Astrocyte (in vitro differentiated cells and primary cell): ENCODE results near the gene IL4R. TPM values are rescaled to one million over a fixed set of nuclear protein-coding genes. Genes with fewer than 3 reads are reported as not detected.

Experiments
- DNase-seq: peaks from one replicate; pipeline ENCODE4 v3.0.0-alpha.2; 2010; ENCODE audit warnings: low read depth
- FAIRE-seq: peaks from 2 replicates; lab custom pipeline; 2011; peaks lifted over from hg19 to GRCh38; lab: Jason Lieb, UNC
- H2AFZ ChIP-seq: 2 replicates; pipeline ENCODE4 v1.6.0; 2012; ENCODE audit warnings: low read depth, low read length, inconsistent platforms
- H3K27ac ChIP-seq: 2 replicates; pipeline ENCODE4 v1.5.1; 2011; ENCODE audit warnings: low read depth, low read length, inconsistent platforms
- H3K27me3 ChIP-seq: 2 replicates; pipeline ENCODE4 v1.6.0; 2011; ENCODE audit warnings: low read length, inconsistent platforms; ENCODE audit not compliant: insufficient read depth
- H3K36me3 ChIP-seq: 2 replicates; pipeline ENCODE4 v1.5.1; 2011; ENCODE audit warnings: low read length, inconsistent platforms; ENCODE audit not compliant: insufficient read depth
- H3K4me1 ChIP-seq: 2 replicates; pipeline ENCODE4 v1.5.1; 2011; ENCODE audit warnings: low read length, inconsistent platforms; ENCODE audit not compliant: insufficient read depth
- H3K4me2 ChIP-seq: 2 replicates; pipeline ENCODE4 v1.6.0; 2012; ENCODE audit warnings: low read length, inconsistent platforms
- H3K4me3 ChIP-seq: 2 replicates; pipeline ENCODE4 v1.5.1; 2011; ENCODE audit warnings: low read depth, mild to moderate bottlenecking, low read length, inconsistent platforms; ENCODE audit not compliant: insufficient read depth
- H3K79me2 ChIP-seq: 2 replicates; pipeline ENCODE4 v1.6.0; 2012; ENCODE audit warnings: mild to moderate bottlenecking, low read length, inconsistent platforms; ENCODE audit not compliant: insufficient read depth
- H3K9ac ChIP-seq: 2 replicates; pipeline ENCODE4 v1.6.0; 2012; ENCODE audit warnings: mild to moderate bottlenecking, low read length, inconsistent platforms
- H3K9me3 ChIP-seq: 2 replicates; pipeline ENCODE4 v1.5.1; 2012; ENCODE audit warnings: low read depth, mild to moderate bottlenecking, low read length, inconsistent platforms; ENCODE audit not compliant: insufficient read depth
- H4K20me1 ChIP-seq: 2 replicates; pipeline ENCODE4 v1.6.0; 2012; ENCODE audit warnings: low read length, inconsistent platforms; ENCODE audit not compliant: insufficient read depth
- H3K27ac Mint-ChIP-seq: one replicate; pipeline ENCODE4 v1.8.0; 2021; ENCODE audit warnings: mild to moderate bottlenecking, mixed read lengths; ENCODE audit not compliant: unreplicated experiment
- H3K27me3 Mint-ChIP-seq: one replicate; pipeline ENCODE4 v1.8.0; 2021; ENCODE audit warnings: low read depth, mixed read lengths; ENCODE audit not compliant: unreplicated experiment
- H3K36me3 Mint-ChIP-seq: one replicate; pipeline ENCODE4 v1.8.0; 2021; ENCODE audit warnings: low read depth, mixed read lengths; ENCODE audit not compliant: unreplicated experiment
- H3K4me1 Mint-ChIP-seq: one replicate; pipeline ENCODE4 v1.8.0; 2021; ENCODE audit warnings: low read depth, mixed read lengths; ENCODE audit not compliant: unreplicated experiment
- H3K4me3 Mint-ChIP-seq: one replicate; pipeline ENCODE4 v1.8.0; 2021; ENCODE audit warnings: mild to moderate bottlenecking, moderate library complexity, mixed read lengths; ENCODE audit not compliant: unreplicated experiment
- H3K9me3 Mint-ChIP-seq: one replicate; pipeline ENCODE4 v1.8.0; 2021; ENCODE audit warnings: mild to moderate bottlenecking, mixed read lengths; ENCODE audit not compliant: unreplicated experiment
- CTCF ChIP-seq: IDR thresholded peaks from 2 replicates; pipeline ENCODE4 v1.5.1; 2011; ENCODE audit warnings: low read depth, mild to moderate bottlenecking, inconsistent platforms, low read length, moderate library complexity; ENCODE audit not compliant: insufficient read depth
- EZH2 ChIP-seq: IDR thresholded peaks from 2 replicates; pipeline ENCODE4 v1.6.1; 2012; ENCODE audit warnings: mild to moderate bottlenecking, low read length, inconsistent platforms; ENCODE audit not compliant: insufficient read depth
- total RNA-seq: library from RNA; stranded (reverse); gene quantifications from 2 replicates; pipeline ENCODE4 v1.2.1, GENCODE V29; 2021

IL4R gene
- total RNA-seq, 1 donor from 2014 or later = 17.5 TPM

GRCh38 chr16:27317738-27318391 is 4.1 kb downstream of the IL4R start:
- H3K4me2 ChIP-seq = peak overlapping the region; percentile 24
- H3K9me3 ChIP-seq = no peaks in the 10 kb centered on the region
- no peaks in the 10 kb centered on the region for H3K27me3 ChIP-seq
- TF ChIP-seq EZH2 (no peak), CTCF (no peak)
- no peak for DNase-seq
- peaks cover 85% of the 10 kb centered on the region for H3K79me2 ChIP-seq
- no peaks in the 10 kb centered on the region for H3K27me3 Mint-ChIP-seq
- no peak overlapping the region for H3K4me3 ChIP-seq
- H3K27ac Mint-ChIP-seq = no peak overlapping the region
- H3K9me3 Mint-ChIP-seq = peaks cover 2% of the 10 kb centered on the region
- FAIRE-seq = no peak
- H3K4me1 ChIP-seq = peaks cover 9% of the 10 kb centered on the region
- no peak overlapping the region for H3K4me3 Mint-ChIP-seq
- no peak overlapping the region for H3K9ac ChIP-seq
- H4K20me1 ChIP-seq = peaks cover 67% of the 10 kb centered on the region
- H3K36me3 Mint-ChIP-seq = no peaks in the 10 kb centered on the region
- H2AFZ ChIP-seq = no peak overlapping the region
- H3K27ac ChIP-seq = no peak overlapping the region
- peaks cover 13% of the 10 kb centered on the region for H3K4me1 Mint-ChIP-seq
- no peaks in the 10 kb centered on the region for H3K36me3 ChIP-seq

GRCh38 chr16:27318392-27319256 is 4.8 kb downstream of the IL4R start:
- Histone ChIP-seq H3K9ac (no peak overlapping the region), H3K4me2 (peak overlapping the region; percentile 24), H3K4me1 (peaks cover 9% of the 10 kb centered on the region), H3K36me3 (no peaks in the 10 kb centered on the region), H3K27ac (no peak overlapping the region), H2AFZ (no peak overlapping the region), H3K9me3 (no peaks in the 10 kb centered on the region), H3K4me3 (no peak overlapping the region), H4K20me1 (peaks cover 69% of the 10 kb centered on the region), H3K79me2 (peaks cover 92% of the 10 kb centered on the region), H3K27me3 (no peaks in the 10 kb centered on the region)
- Mint-ChIP-seq H3K9me3 (peaks cover 2% of the 10 kb centered on the region), H3K4me3 (no peak overlapping the region), H3K36me3 (no peaks in the 10 kb centered on the region), H3K4me1 (peaks cover 13% of the 10 kb centered on the region), H3K27ac (no peak overlapping the region), H3K27me3 (no peaks in the 10 kb centered on the region)
- no peak for FAIRE-seq
- DNase-seq = no peak
- TF ChIP-seq EZH2 (no peak), CTCF (no peak)
